ENCODE measurements around the gene CHL1.

Gene CHL1

GRCh38 chr3:197149-197827 lies 725 bp downstream of the CHL1 start:
- peak overlapping the region in 1 of 2 donors; percentile 25 for H3K4me3 ChIP-seq (replicated peaks in 1 of 2; ENCODE audit: low read depth in 2 of 2, low read length in 2 of 2)
- TF ChIP-seq CTCF (IDR thresholded peaks at IDR 0.05; ENCODE audit: low read depth, low read length) = no peak

GRCh38 chr3:197828-198491 lies 1.4 kb downstream of the CHL1 start:
- no peak for TF ChIP-seq CTCF (IDR thresholded peaks at IDR 0.05; ENCODE audit: low read depth, low read length)
- peak overlapping the region in 1 of 2 donors; percentile 25 for H3K4me3 ChIP-seq (replicated peaks in 1 of 2; ENCODE audit: low read depth in 2 of 2, low read length in 2 of 2)
- no peak for DNase-seq (ENCODE audit: low read depth in 2 of 2)

More at GRCh38 chr3:197149-197827, 725 bp downstream of the CHL1 start:
- no peak for DNase-seq (ENCODE audit: low read depth in 2 of 2)

- DNase-seq (ENCODE audit: low read depth in 2 of 2) = no peak
Measured at GRCh38 chr3:199835-200234, 3.3 kb downstream of the CHL1 start.

GRCh38 chr3:200758-201325 lies 4.3 kb downstream of the CHL1 start:
- no peak for DNase-seq (ENCODE audit: low read depth in 2 of 2)
- H3K4me3 ChIP-seq (replicated peaks in 1 of 2; ENCODE audit: low read depth in 2 of 2, low read length in 2 of 2) = no peak overlapping the region
- no peak for TF ChIP-seq CTCF (IDR thresholded peaks at IDR 0.05; ENCODE audit: low read depth, low read length)

More at GRCh38 chr3:199835-200234, 3.3 kb downstream of the CHL1 start:
- no peak overlapping the region for H3K4me3 ChIP-seq (replicated peaks in 1 of 2; ENCODE audit: low read depth in 2 of 2, low read length in 2 of 2)
- no peak for TF ChIP-seq CTCF (IDR thresholded peaks at IDR 0.05; ENCODE audit: low read depth, low read length)

- DNase-seq (ENCODE audit: low read depth in 2 of 2) = no peak
- no peak overlapping the region for H3K4me3 ChIP-seq (replicated peaks in 1 of 2; ENCODE audit: low read depth in 2 of 2, low read length in 2 of 2)
Measured at GRCh38 chr3:204102-204501, 7.5 kb downstream of the CHL1 start.

GRCh38 chr3:207973-208372 lies 11.4 kb downstream of the CHL1 start:
- no peak for TF ChIP-seq CTCF (IDR thresholded peaks at IDR 0.05; ENCODE audit: low read depth, low read length)
- H3K4me3 ChIP-seq (replicated peaks in 1 of 2; ENCODE audit: low read depth in 2 of 2, low read length in 2 of 2) = no peak overlapping the region
- peak in 1 of 2 donors; percentile 3 for DNase-seq (ENCODE audit: low read depth in 2 of 2)

More at GRCh38 chr3:204102-204501, 7.5 kb downstream of the CHL1 start:
- no peak for TF ChIP-seq CTCF (IDR thresholded peaks at IDR 0.05; ENCODE audit: low read depth, low read length)

Measured in cardiac fibroblast (primary cell).